Anterior cingulate cortex (tissue), 58 donors: ENCODE results near the gene EMC9.

Experiments
- DNase-seq, 58 donors: peaks; one replicate each; lab custom pipeline; 2025; lab: John Stamatoyannopoulos, UW

EMC9 gene

DNA sequence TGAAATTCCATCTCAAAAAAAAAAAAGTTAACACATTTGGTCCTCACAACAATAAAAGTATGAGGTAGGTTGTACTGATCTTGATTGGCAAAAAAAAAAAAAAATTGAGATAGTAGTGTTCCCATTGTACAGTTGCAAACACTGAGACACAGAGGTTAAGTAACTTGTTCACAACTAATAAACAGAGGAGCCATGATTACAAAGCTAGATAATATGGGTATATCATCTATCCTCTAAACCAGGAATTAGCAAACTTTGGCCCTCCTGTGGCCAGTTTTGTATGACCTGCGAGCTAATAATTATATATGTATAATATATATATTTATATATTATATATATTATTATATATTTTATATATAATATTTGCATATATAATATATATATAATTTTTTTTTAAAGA, 7.7 kb downstream of the EMC9 start:
- DNase-seq, result no peak

GRCh38 chr14:24132976-24133375, 8.4 kb downstream of the EMC9 start:
- DNase-seq, result no peak

- no peak for DNase-seq
These were observed 9.2 kb downstream of the EMC9 start for GRCh38 chr14:24132061-24132685.

DNA sequence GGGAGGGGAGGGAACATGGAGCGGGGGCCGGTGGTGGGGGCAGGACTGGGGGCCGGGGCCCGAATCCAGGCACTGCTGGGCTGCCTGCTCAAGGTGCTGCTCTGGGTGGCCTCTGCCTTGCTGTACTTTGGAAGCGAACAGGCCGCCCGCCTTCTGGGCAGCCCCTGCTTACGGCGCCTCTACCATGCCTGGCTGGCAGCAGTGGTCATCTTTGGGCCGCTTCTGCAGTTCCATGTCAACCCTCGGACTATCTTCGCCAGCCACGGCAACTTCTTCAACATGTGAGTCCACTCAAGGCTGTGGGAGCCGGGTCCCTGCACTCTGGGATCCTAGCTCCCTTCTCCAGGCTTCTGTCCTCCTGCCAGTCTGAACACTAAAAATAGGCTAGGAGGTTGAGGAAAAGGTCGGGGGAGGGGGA, 9.8 kb downstream of the EMC9 start:
- no peak for DNase-seq

- DNase-seq, result no peak
These were observed 10.5 kb downstream of the EMC9 start for GRCh38 chr14:24130717-24131548.

DNA sequence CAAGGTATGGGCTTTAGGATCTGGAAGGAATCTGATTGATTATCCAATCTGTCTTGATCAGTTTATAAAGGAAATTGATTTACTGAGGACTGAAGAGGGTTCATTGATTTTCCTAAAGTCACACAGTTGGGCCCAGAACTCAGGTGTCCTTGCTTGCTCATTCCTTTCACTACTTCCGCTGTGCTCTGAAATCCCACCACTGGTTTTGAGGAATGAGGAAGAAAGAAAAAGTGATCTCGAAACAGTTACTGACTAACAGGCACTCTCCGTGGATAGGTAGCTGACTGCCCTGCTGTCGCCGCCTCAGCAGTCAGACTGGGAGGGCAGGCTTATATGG, 11.0 kb downstream of the EMC9 start, which contains the start of gene FITM1:
FITM1 (plus strand) TSS at position 280 of the 337 bp plus-strand sequence. CDS start 905 bp downstream, outside the sequence.
- DNase-seq, result no peak

DNA sequence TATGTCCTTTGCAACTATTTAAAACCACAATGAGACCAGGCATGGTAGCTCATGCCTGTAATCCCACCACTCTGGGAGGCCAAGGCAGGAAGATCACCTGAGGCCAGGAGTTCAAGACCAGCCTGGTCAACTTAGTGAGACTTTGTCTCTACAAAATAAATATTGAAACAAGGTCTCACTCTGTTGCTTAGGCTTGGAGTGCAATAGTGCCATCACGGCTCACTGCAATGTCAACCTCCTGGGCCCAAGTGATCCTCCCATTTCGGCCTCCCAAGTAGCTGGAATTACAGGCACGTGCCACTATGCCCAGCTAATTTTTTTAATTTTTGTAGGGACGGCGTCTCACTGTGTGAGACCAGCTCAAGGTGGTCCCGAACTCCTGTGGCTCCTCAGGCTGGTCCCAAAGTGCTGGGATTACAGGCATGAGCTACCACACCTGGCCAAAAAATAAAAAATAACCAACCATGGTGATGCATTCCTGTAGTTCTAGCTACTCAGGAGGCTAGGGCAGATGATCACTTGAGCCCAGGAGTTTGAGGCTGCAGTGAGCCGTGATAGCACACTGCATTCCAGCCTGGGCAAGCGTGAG, 11.9 kb downstream of the EMC9 start:
- DNase-seq, result no peak

DNA sequence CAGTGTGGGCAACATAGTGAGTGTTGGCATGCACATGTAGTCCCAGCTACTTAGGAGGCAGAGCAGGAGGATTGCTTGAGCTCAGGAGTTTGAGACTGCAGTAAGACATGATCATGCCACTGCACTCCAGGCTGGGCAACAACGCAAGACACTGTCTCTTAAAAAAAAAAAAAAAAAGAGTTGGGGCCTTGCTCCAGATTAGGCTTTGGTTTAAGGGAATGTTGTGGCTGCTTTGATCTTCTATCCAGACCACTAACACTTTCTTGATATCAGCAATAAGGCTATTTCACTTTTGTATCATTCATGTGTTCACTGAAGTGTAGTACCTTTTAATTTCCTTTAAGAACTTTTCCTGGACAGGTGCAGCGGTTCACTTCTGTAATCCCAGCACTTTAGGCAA, 13.7 kb downstream of the EMC9 start:
- no peak for DNase-seq

DNA sequence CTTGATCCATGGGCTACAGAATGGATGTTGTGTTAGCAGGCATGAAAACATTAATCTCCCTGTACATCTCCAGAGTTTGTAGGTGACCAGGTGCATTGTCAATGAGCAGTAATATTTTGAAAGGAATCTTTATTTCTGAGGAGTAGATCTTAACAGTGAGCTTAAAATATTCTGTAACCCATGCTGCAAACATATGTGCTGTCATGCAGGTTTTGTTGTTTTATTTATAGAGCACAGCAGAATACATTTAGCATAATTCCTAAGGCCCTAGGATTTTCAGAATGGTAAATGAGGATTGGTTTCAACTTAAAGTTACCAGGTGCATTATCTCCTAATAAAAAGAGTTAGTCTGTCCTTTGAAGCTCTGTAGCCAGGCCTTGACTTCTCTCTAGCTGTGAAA, 14.5 kb downstream of the EMC9 start:
- DNase-seq, result no peak

GRCh38 chr14:24123424-24124417, 17.7 kb downstream of the EMC9 start:
- no peak for DNase-seq

DNA sequence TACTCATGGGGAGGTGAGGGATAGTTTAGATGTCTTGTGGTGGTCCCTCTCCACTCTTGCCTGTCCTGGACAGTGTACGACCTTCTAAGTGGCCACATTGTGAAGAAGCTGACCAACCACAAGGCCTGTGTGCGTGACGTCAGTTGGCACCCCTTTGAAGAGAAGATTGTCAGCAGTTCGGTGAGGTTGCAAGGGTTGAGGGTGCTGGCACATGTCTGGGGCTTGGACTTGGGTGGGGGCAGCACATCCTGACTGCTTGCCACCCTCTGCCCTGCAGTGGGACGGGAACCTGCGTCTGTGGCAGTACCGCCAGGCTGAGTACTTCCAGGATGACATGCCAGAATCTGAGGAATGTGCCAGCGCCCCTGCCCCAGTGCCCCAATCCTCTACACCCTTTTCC, 18.5 kb downstream of the EMC9 start:
- no peak for DNase-seq

- DNase-seq, result no peak
These were observed 19.0 kb downstream of the EMC9 start for GRCh38 chr14:24122416-24122815.

GRCh38 chr14:24121210-24121609, 20.2 kb downstream of the EMC9 start:
- DNase-seq, result no peak

DNA sequence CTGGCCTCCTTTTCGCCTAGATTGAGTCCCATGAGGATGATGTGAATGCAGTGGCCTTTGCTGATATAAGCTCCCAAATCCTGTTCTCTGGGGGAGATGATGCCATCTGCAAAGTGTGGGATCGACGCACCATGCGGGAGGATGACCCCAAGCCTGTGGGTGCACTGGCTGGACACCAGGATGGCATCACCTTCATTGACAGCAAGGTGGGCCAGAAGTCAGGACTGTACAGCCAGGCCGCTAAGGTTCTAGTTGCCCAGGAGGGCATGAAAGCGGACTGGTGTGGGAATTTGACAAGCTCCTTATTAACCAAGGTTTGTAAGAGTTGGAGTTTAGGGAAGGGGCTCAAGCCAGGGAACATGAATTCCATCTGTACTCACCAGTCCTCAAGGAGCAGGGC, 21.7 kb downstream of the EMC9 start:
- no peak for DNase-seq

GRCh38 chr14:24117179-24117578, 24.2 kb downstream of the EMC9 start:
- no peak for DNase-seq

DNA sequence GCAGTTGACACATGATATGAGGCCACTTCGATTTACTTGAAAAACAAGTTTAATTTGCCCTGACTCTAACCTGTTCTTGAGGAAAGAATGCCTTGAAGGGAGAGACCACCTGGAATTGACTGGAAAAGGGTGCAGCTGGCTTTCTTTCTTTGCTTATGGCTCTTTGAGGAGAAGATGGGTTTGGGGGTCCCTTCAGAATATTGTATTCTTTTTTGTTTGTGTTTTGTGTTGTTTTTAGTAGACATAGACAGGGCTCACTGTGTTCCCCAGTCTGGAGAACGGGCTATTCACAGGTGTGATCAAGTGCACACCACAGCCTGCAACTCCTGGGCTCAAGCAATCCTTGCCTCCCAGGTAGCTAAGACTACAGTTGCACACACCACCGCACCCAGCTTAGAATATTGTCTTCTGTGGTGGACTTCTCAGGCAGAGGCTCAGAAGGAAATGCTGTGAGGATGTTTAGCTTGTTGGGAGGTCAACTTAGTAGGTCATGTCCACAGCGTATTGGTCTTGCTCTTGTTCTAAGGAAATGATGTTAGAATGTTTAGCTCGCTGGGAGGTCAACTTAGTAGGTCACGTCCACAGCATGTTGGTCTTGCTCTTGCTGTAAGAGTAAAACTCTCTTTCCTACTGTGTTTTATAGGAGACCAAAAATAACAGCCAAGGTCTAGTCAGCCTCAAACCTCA, 25.1 kb downstream of the EMC9 start:
- DNase-seq, result no peak

- DNase-seq, result peak in 1 of 58 donors; percentile 49
These were observed 25.8 kb downstream of the EMC9 start for GRCh38 chr14:24115422-24116127.

DNA sequence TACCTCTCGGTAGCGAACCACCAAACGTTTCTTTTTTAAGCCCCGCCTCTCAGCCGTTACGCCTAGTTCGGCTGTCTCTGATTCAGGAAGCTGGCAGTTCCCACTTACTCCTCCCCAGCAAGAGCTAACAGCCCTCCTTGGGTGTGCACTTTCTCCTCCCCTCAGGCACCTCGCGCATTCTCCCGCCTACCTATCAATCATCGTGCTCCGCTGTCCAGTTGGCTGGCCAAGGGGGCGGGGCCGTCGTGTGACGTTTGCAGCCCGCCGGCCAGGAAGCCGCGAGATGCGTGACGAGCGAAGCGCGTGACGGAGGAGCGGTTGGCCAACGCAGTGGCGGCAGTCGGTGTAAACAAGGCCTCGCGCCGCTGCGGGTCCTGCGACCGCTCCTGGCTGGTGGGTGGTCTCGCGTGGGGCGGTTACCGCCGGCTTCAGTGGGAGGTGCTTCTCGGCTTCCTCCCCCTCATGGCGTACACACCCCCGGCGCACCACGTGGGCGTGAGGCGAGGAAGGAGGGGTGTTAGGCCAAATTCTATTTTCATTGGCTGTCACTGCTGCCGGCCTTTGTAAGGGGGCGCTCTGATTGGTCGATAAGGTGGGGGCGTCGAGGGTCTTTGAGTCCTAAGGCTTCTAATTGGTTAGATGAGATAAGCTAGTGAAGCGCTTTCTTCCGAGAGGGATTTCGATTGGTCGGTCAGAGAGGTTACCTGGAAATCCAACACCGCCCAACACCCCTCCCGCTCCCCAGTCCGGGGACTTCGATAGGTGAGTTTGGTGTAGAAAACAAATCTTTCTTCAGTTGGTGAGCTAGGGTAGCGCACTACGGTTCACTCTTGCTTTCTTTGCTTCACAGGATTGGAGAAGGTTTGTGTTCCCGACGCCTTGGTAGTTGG, 26.6 kb downstream of the EMC9 start, which contains the start of the genes DCAF11 and NRL:
DCAF11 (plus strand) TSS at position 246 of the 890 bp plus-strand sequence. CDS start 818 bp downstream, outside the sequence.
NRL (minus strand) TSS at position 418 of the 890 bp plus-strand sequence. CDS start 32,101 bp downstream, outside the sequence.
- peak; percentile 97 to 100 (median 100) for DNase-seq
